NCI-H1092 (cell line): ENCODE results near the gene RAET1G.
"Not testable (repeated sequence)": the region's sequence is repeated elsewhere in the genome, so short reads cannot be mapped to it uniquely, and the experiment has no call there.

ENCODE experiments used
- DNase-seq: peaks from one replicate; lab custom pipeline; 2025; lab: John Stamatoyannopoulos, UW

The RAET1G gene

GRCh38 chr6:149934249-149935156 is 11.6 kb upstream of the RAET1G start:
- DNase-seq = peak; percentile 45

GRCh38 chr6:149933461-149933860 is 10.5 kb upstream of the RAET1G start:
- no peak for DNase-seq

- DNase-seq = no peak
Observed at GRCh38 chr6:149933036-149933435, 10.1 kb upstream of the RAET1G start.

GRCh38 chr6:149931501-149931900 is 8.6 kb upstream of the RAET1G start:
- no peak for DNase-seq

GRCh38 chr6:149929422-149929821 is 6.5 kb upstream of the RAET1G start:
- no peak for DNase-seq

GRCh38 chr6:149927025-149927424 is 4.1 kb upstream of the RAET1G start:
- not testable (repeated sequence) for DNase-seq

- DNase-seq = peak; percentile 76
Observed at GRCh38 chr6:149925974-149926777, 3.3 kb upstream of the RAET1G start.

GRCh38 chr6:149925253-149925973 is 2.5 kb upstream of the RAET1G start:
- no peak for DNase-seq

- no peak for DNase-seq
Observed at GRCh38 chr6:149924933-149925252, 2.0 kb upstream of the RAET1G start.

- DNase-seq = no peak
Observed at GRCh38 chr6:149924206-149924932, 1.4 kb upstream of the RAET1G start.

- no peak for DNase-seq
Observed at GRCh38 chr6:149923327-149923986, 536 bp upstream of the RAET1G start.

- DNase-seq = not testable (repeated sequence)
Observed at GRCh38 chr6:149922091-149922490, 830 bp downstream of the RAET1G start.

GRCh38 chr6:149921361-149921760 is 1.6 kb downstream of the RAET1G start:
- DNase-seq = no peak

GRCh38 chr6:149919834-149920225 is 3.1 kb downstream of the RAET1G start:
- no peak for DNase-seq

GRCh38 chr6:149919126-149919833 is 3.6 kb downstream of the RAET1G start:
- not testable (repeated sequence) for DNase-seq

- no peak for DNase-seq
Observed at GRCh38 chr6:149918151-149918905, 4.6 kb downstream of the RAET1G start.

GRCh38 chr6:149917679-149918078 is 5.2 kb downstream of the RAET1G start:
- no peak for DNase-seq

- DNase-seq = no peak
Observed at GRCh38 chr6:149915970-149916865, 6.7 kb downstream of the RAET1G start.
